ENCODE results near the gene DLG2. TPM values are rescaled to one million over a fixed set of nuclear protein-coding genes. Genes with fewer than 3 reads are reported as not detected.

Gene DLG2
- total RNA-seq, 2 experiments from 2014 or later, result 6.9 to 8.2 TPM

- H3K9me2 ChIP-seq (ENCODE audit: insufficient read depth, low read length), result no peaks in the 10 kb centered on the region
- H3K79me2 ChIP-seq (ENCODE audit: insufficient read depth, low read depth, low read length), result no peaks in the 10 kb centered on the region
- H3K9me3 ChIP-seq (ENCODE audit: low read length), result no peaks in the 10 kb centered on the region
- H3K4me1 ChIP-seq (ENCODE audit: insufficient read depth, low read length, poor library complexity, severe bottlenecking), result no peaks in the 10 kb centered on the region
- no peak overlapping the region for H2AFZ ChIP-seq (ENCODE audit: low read length)
- no peak for DNase-seq (ENCODE audit: low spot score)
- H3K4me2 ChIP-seq (ENCODE audit: low read length), result no peak overlapping the region
- ChIA-PET CTCF (ENCODE audit: unreplicated experiment) (no interaction called here), POLR2A (interaction anchor here (0.8 kb wide), 1 partner anchor 9 kb away, joined by 3 read pairs; no protein-coding TSS in a partner anchor)
- H4K20me1 ChIP-seq (ENCODE audit: insufficient read depth, low read length), result no peaks in the 10 kb centered on the region
- H3K36me3 ChIP-seq (ENCODE audit: insufficient read depth, low read length), result no peaks in the 10 kb centered on the region
- no peak overlapping the region for H3K27ac ChIP-seq (ENCODE audit: low read depth, low read length, poor library complexity, severe bottlenecking)
- intact Hi-C loops (cut with micrococcal nuclease; ENCODE audit: unreplicated experiment), result no loop called here
- TF ChIP-seq CTCF (conservative IDR thresholded peaks at IDR 0.05; ENCODE audit: low read length) (no peak), EZH2phosphoT487 (IDR thresholded peaks at IDR 0.05; ENCODE audit: borderline replicate concordance, low read depth, low read length) (no peak)
- H3K4me3 ChIP-seq (ENCODE audit: low read depth, low read length, poor library complexity, severe bottlenecking), result no peak overlapping the region
- no TSS peak for BruUV-seq (replicated peaks)
These were observed 1607.5 kb downstream of the DLG2 start for GRCh38 chr11:84019571-84020194.

GRCh38 chr11:84014539-84014938 lies 1612.6 kb downstream of the DLG2 start:
- CTCF ChIA-PET (ENCODE audit: unreplicated experiment), result no interaction called here

More at GRCh38 chr11:84014539-84014938, 1612.6 kb downstream of the DLG2 start:
- H2AFZ ChIP-seq (ENCODE audit: low read length), result no peak overlapping the region
- BruUV-seq (replicated peaks), result no TSS peak
- H3K4me2 ChIP-seq (ENCODE audit: low read length), result no peak overlapping the region
- POLR2A ChIA-PET, result interaction anchor here (0.6 to 1.9 kb wide), 2 partner anchors 14 to 1421 kb away, joined by 3 to 5 read pairs; no protein-coding TSS in a partner anchor
- H3K9me2 ChIP-seq (ENCODE audit: insufficient read depth, low read length), result no peaks in the 10 kb centered on the region
- H3K9me3 ChIP-seq (ENCODE audit: low read length), result no peaks in the 10 kb centered on the region
- H3K27ac ChIP-seq (ENCODE audit: low read depth, low read length, poor library complexity, severe bottlenecking), result no peak overlapping the region
- no peaks in the 10 kb centered on the region for H3K79me2 ChIP-seq (ENCODE audit: insufficient read depth, low read depth, low read length)
- no peak for TF ChIP-seq EZH2phosphoT487 (IDR thresholded peaks at IDR 0.05; ENCODE audit: borderline replicate concordance, low read depth, low read length)
- TF ChIP-seq CTCF (conservative IDR thresholded peaks at IDR 0.05; ENCODE audit: low read length), result no peak
- H4K20me1 ChIP-seq (ENCODE audit: insufficient read depth, low read length), result no peaks in the 10 kb centered on the region
- DNase-seq (ENCODE audit: low spot score), result no peak
- intact Hi-C loops (cut with micrococcal nuclease; ENCODE audit: unreplicated experiment), result no loop called here
- no peak overlapping the region for H3K4me3 ChIP-seq (ENCODE audit: low read depth, low read length, poor library complexity, severe bottlenecking)
- H3K4me1 ChIP-seq (ENCODE audit: insufficient read depth, low read length, poor library complexity, severe bottlenecking), result no peaks in the 10 kb centered on the region
- no peaks in the 10 kb centered on the region for H3K36me3 ChIP-seq (ENCODE audit: insufficient read depth, low read length)
